HL-60 (cell line): ENCODE measurements around the gene SLC16A12.

Experiments used
- DNase-seq, 2 experiments: peaks; one replicate each; pipeline ENCODE4 v3.0.0-alpha.2; 2010 to 2020; ENCODE audit warnings: low read depth in 1 of 2, low spot score in 1 of 2
- H3K27ac ChIP-seq: fragments of 250-450 bp; sonication (Bioruptor Pico); replicated peaks from 2 replicates; pipeline ENCODE4 v1.5.1; 2020; ENCODE audit warnings: mild to moderate bottlenecking, moderate library complexity
- H3K27me3 ChIP-seq: fragments of 250-450 bp; sonication (Bioruptor Pico); 2 replicates; pipeline ENCODE4 v1.5.1; 2021; ENCODE audit warnings: mild to moderate bottlenecking, moderate library complexity; ENCODE audit not compliant: insufficient read depth, poor library complexity, severe bottlenecking
- H3K4me3 ChIP-seq: replicated peaks from 2 replicates; pipeline ENCODE4 v1.5.1; 2011; ENCODE audit warnings: mild to moderate bottlenecking, control low read depth, low read length; ENCODE audit not compliant: insufficient read depth
- GABPA ChIP-seq: IDR thresholded peaks from 2 replicates; pipeline ENCODE4 v1.6.1; 2012; ENCODE audit warnings: low read depth
- POLR2AphosphoS5 ChIP-seq: IDR thresholded peaks from 2 replicates; pipeline ENCODE4 v1.6.1; 2012; ENCODE audit warnings: low read depth
- SPI1 ChIP-seq: IDR thresholded peaks from 2 replicates; pipeline ENCODE4 v1.6.1; 2012; ENCODE audit warnings: low read depth, mild to moderate bottlenecking, borderline replicate concordance
- TF ChIP-seq, protein P1 (sequence below): IDR thresholded peaks from one replicate; pipeline ENCODE4 v1.5.1; 2011; ENCODE audit warnings: low read length, control low read depth, inconsistent platforms; ENCODE audit not compliant: insufficient read depth
- TF ChIP-seq, protein P2 (sequence below): IDR thresholded peaks from 2 replicates; pipeline ENCODE4 v1.6.1; 2012; ENCODE audit warnings: low read depth; ENCODE audit not compliant: insufficient replicate concordance

Gene SLC16A12

DNA sequence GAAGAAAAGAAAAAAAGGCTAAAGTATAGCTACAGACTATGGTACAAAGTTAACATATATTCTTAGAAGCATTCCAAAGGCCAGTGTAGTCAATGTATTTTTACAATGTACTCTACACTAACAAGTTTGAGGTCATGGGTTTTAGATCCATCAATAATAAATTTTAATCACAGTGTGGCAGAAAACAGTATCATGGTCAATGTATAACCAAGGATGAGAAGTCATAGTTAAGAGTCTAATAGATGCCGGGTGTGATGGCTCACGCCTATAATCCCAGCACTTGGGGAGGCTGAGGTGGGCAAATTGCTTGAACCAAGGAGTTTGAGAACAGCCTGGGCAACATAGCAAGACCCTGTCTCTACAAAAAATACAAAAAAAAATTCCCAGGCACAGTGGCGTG lies 53.1 kb downstream of the SLC16A12 start:
- Histone ChIP-seq H3K27me3 (peaks cover 6% of the 10 kb centered on the region), H3K4me3 (no peak overlapping the region)

DNA sequence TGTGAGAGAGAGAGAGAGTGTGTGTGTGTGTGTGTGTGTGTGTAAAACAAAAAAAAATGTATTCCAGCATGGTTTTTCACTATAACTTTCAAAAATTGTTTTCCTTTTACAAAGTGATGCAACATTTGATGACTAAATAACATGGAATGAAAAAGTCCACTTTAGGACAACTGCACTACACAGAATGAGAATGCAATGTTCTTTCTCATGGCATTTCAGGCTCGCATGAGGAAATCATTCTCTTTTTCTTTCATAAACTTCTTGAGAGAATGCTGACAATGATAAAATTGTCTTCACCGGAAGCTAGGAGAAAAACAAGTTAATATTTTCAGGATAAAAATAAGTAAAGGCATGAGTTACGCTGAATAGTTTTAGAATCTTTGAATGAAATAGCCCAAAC lies 53.7 kb downstream of the SLC16A12 start:
- Histone ChIP-seq H3K4me3 (no peak overlapping the region), H3K27ac (no peak overlapping the region), H3K27me3 (peaks cover 6% of the 10 kb centered on the region)
- no peak for DNase-seq
- TF ChIP-seq POLR2AphosphoS5 (no peak), GABPA (no peak), SPI1 (no peak)
- TF ChIP-seq, protein P1, sequence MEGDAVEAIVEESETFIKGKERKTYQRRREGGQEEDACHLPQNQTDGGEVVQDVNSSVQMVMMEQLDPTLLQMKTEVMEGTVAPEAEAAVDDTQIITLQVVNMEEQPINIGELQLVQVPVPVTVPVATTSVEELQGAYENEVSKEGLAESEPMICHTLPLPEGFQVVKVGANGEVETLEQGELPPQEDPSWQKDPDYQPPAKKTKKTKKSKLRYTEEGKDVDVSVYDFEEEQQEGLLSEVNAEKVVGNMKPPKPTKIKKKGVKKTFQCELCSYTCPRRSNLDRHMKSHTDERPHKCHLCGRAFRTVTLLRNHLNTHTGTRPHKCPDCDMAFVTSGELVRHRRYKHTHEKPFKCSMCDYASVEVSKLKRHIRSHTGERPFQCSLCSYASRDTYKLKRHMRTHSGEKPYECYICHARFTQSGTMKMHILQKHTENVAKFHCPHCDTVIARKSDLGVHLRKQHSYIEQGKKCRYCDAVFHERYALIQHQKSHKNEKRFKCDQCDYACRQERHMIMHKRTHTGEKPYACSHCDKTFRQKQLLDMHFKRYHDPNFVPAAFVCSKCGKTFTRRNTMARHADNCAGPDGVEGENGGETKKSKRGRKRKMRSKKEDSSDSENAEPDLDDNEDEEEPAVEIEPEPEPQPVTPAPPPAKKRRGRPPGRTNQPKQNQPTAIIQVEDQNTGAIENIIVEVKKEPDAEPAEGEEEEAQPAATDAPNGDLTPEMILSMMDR = no peak
- TF ChIP-seq, protein P2, sequence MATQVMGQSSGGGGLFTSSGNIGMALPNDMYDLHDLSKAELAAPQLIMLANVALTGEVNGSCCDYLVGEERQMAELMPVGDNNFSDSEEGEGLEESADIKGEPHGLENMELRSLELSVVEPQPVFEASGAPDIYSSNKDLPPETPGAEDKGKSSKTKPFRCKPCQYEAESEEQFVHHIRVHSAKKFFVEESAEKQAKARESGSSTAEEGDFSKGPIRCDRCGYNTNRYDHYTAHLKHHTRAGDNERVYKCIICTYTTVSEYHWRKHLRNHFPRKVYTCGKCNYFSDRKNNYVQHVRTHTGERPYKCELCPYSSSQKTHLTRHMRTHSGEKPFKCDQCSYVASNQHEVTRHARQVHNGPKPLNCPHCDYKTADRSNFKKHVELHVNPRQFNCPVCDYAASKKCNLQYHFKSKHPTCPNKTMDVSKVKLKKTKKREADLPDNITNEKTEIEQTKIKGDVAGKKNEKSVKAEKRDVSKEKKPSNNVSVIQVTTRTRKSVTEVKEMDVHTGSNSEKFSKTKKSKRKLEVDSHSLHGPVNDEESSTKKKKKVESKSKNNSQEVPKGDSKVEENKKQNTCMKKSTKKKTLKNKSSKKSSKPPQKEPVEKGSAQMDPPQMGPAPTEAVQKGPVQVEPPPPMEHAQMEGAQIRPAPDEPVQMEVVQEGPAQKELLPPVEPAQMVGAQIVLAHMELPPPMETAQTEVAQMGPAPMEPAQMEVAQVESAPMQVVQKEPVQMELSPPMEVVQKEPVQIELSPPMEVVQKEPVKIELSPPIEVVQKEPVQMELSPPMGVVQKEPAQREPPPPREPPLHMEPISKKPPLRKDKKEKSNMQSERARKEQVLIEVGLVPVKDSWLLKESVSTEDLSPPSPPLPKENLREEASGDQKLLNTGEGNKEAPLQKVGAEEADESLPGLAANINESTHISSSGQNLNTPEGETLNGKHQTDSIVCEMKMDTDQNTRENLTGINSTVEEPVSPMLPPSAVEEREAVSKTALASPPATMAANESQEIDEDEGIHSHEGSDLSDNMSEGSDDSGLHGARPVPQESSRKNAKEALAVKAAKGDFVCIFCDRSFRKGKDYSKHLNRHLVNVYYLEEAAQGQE = no peak

More for the DNA sequence above, 53.1 kb downstream of the SLC16A12 start:
- DNase-seq = no peak
- H3K27ac ChIP-seq = no peak overlapping the region
- TF ChIP-seq POLR2AphosphoS5 (no peak), GABPA (no peak)
- TF ChIP-seq, protein P2 = no peak

DNA sequence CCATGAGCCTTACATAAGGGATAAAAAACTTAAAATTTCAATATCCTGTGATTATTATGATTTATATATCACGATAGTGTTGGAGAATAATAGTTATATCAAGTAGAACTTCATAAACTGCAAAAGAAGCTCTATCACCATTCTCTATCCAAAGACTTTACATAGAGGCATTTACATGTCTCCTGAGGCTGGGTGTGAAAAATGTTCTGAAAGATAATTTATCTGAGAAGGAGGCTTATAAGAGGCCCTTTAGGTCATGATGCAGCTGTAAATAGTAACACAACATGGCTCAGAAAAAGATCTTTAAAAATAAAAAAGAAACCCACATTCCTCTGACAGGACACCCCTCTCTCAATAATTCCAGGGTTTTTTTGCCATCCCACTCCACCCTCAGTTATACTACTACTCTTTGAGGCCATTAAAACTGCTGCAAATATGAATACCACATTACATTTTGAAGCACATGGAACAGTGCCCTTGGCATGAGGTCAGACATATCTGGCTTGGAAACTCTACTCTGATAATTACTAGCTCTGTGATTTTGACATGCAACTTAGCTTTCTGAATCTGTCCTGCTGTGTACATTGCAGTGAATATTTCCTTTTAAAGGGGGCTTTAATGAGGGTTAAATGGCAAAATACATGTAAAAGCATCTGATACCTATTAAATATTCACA lies 55.5 kb downstream of the SLC16A12 start:
- TF ChIP-seq POLR2AphosphoS5 (no peak), GABPA (no peak), SPI1 (no peak)
- TF ChIP-seq, protein P2 = no peak
- TF ChIP-seq, protein P1 = no peak
- peaks cover 8% of the 10 kb centered on the region for H3K27me3 ChIP-seq
- no peak for DNase-seq
- no peak overlapping the region for H3K27ac ChIP-seq
- no peak overlapping the region for H3K4me3 ChIP-seq
